CD4-positive, CD25-positive, alpha-beta regulatory T cell (primary cell): ENCODE results near the gene SOWAHD. TPM values are rescaled to one million over a fixed set of nuclear protein-coding genes. Genes with fewer than 3 reads are reported as not detected.
"Not testable (repeated sequence)": the region's sequence is repeated elsewhere in the genome, so short reads cannot be mapped to it uniquely, and the experiment has no call there.

Source experiments
- ATAC-seq, 2 donors: fragments of 150-1000 bp; cut with Tn5 transposase; one replicate each; pipeline ENCODE4 v1.10.0; 2021; ENCODE audit warnings: low read depth in 2 of 2, moderate number of reproducible peaks in 2 of 2, moderate library complexity in 1 of 2
- DNase-seq, 3 donors: peaks; one replicate each; pipeline versions ENCODE4 v3.0.0 to v3.0.0-alpha.2; 2012 to 2022; ENCODE audit warnings: mixed read lengths in 1 of 3
- H3K27ac ChIP-seq: one replicate; pipeline ENCODE4 v1.7.0; 2013; ENCODE audit warnings: mild to moderate bottlenecking, low read length; ENCODE audit not compliant: insufficient read depth, poor library complexity, severe bottlenecking
- H3K27me3 ChIP-seq: one replicate; pipeline ENCODE4 v1.7.0; 2013; ENCODE audit warnings: low read length; ENCODE audit not compliant: control insufficient read depth, insufficient read depth
- H3K36me3 ChIP-seq: one replicate; pipeline ENCODE4 v1.7.0; 2013; ENCODE audit warnings: mild to moderate bottlenecking, low read length, moderate library complexity; ENCODE audit not compliant: control insufficient read depth, insufficient read depth
- H3K4me1 ChIP-seq: 2 replicates; pipeline ENCODE4 v1.7.0; 2013; ENCODE audit warnings: mild to moderate bottlenecking, low read length; ENCODE audit not compliant: insufficient read depth, control insufficient read depth, poor library complexity, severe bottlenecking
- H3K4me3 ChIP-seq: one replicate; pipeline ENCODE4 v1.7.0; 2013; ENCODE audit warnings: low read depth, mild to moderate bottlenecking, low read length, moderate library complexity
- H3K9me3 ChIP-seq, 2 experiments: 1 replicate in 1 of 2; 2 replicates in 1 of 2; pipeline ENCODE4 v1.7.0; 2013; ENCODE audit warnings: low read length in 2 of 2, mild to moderate bottlenecking in 1 of 2, moderate library complexity in 1 of 2; ENCODE audit not compliant: control insufficient read depth in 2 of 2
- H3K27ac Mint-ChIP-seq, 3 donors: one replicate each; pipeline ENCODE4 v1.8.0; 2020 to 2022; ENCODE audit warnings: mild to moderate bottlenecking in 3 of 3, mixed read lengths in 3 of 3, moderate library complexity in 2 of 3
- H3K27me3 Mint-ChIP-seq: one replicate; pipeline ENCODE4 v1.8.0; 2022; ENCODE audit warnings: mild to moderate bottlenecking, mixed read lengths
- H3K36me3 Mint-ChIP-seq: one replicate; pipeline ENCODE4 v1.8.0; 2020; ENCODE audit warnings: mixed read lengths
- H3K4me1 Mint-ChIP-seq, 4 donors: one replicate each; pipeline ENCODE4 v1.8.0; 2020 to 2022; ENCODE audit warnings: mixed read lengths in 4 of 4, mild to moderate bottlenecking in 1 of 4
- H3K4me3 Mint-ChIP-seq, 4 donors: one replicate each; pipeline ENCODE4 v1.8.0; 2020 to 2022; ENCODE audit warnings: mild to moderate bottlenecking in 4 of 4, mixed read lengths in 4 of 4, moderate library complexity in 3 of 4
- H3K9me3 Mint-ChIP-seq, 7 donors: one replicate each; pipeline ENCODE4 v1.8.0; 2020 to 2022; ENCODE audit warnings: mixed read lengths in 7 of 7, mild to moderate bottlenecking in 3 of 7, moderate library complexity in 2 of 7
- polyA plus RNA-seq, 4 donors: library from polyadenylated mRNA; unstranded; fragments of 300-500 nt; fragmentation: Illumina TruSeq; gene quantifications; one replicate each; pipeline ENCODE4 v1.2.3, GENCODE V29; 2021
- total RNA-seq: library from RNA; stranded (reverse); gene quantifications from one replicate; pipeline ENCODE4 v1.2.3, GENCODE V29; 2022

The SOWAHD gene
- total and polyA plus RNA-seq, 5 donors from 2014 or later: 0.38 to 0.52 (median 0.46) TPM; not detected in 1

DNA sequence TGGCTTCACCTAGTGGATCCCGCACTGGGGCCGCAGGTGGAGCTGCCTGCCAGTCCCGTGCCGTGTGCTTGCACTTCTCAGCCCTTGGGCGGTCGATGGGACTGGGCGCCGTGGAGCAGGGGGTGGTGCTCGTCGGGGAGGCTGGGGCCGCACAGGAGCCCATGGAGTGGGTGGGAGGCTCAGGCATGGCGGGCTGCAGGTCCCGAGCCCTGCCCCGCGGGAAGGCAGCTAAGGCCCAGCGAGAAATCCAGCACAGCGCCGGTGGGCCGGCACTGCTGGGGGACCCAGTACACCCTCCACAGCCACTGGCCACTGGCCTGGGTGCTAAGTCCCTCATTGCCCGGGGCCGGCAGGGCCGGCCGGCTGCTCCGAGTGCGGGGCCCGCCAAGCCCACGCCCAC is 7.6 kb upstream of the SOWAHD start:
- not testable (repeated sequence) for H3K27me3 ChIP-seq, H3K27me3 Mint-ChIP-seq, ATAC-seq, H3K4me3 Mint-ChIP-seq, H3K36me3 ChIP-seq, H3K9me3 Mint-ChIP-seq, H3K4me3 ChIP-seq, H3K36me3 Mint-ChIP-seq, H3K27ac ChIP-seq, DNase-seq, H3K9me3 ChIP-seq, H3K27ac Mint-ChIP-seq
- peaks cover 3 to 28% (median 11%) of the 10 kb centered on the region in 4 donors for H3K4me1 Mint-ChIP-seq
- peaks cover 18% of the 10 kb centered on the region for H3K4me1 ChIP-seq

DNA sequence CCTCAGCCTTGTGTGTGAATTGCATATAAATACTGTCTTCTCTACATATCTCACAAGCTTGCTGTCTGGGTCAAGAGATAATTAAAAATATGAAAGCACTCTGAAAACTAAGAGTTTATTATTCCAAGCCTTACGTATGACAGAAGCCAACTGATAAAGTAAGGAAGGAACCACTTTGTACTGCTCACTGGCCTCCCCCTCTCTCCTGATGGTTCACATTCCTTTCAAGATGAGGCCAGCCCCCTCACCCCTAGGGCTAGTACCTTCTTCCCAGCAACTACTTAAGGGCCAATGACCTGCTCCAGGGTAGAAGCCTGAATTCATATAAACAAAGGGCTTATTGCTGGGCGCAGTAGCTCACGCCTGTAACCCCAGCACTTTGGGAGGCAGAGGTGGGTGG is 5.4 kb upstream of the SOWAHD start:
- ATAC-seq (no peak), DNase-seq (no peak)
- Histone ChIP-seq H3K4me3 (no peak overlapping the region), H3K27me3 (no peaks in the 10 kb centered on the region), H3K36me3 (no peaks in the 10 kb centered on the region), H3K9me3 (no peaks in the 10 kb centered on the region), H3K4me1 (peaks cover 39% of the 10 kb centered on the region), H3K27ac (no peak overlapping the region)
- Mint-ChIP-seq H3K27ac (peak overlapping the region in 2 of 3 donors; percentile 93 to 98), H3K4me3 (no peak overlapping the region), H3K27me3 (no peaks in the 10 kb centered on the region), H3K4me1 (peaks cover 19 to 51% (median 28%) of the 10 kb centered on the region in 4 donors), H3K36me3 (no peaks in the 10 kb centered on the region), H3K9me3 (no peaks in the 10 kb centered on the region)

GRCh38 chrX:119753639-119754257 is 4.6 kb upstream of the SOWAHD start:
- H3K27me3 ChIP-seq: no peaks in the 10 kb centered on the region

GRCh38 chrX:119755981-119756533 is 2.3 kb upstream of the SOWAHD start:
- DNase-seq: peak; percentile 6 to 83 (median 55)

More at GRCh38 chrX:119753639-119754257, 4.6 kb upstream of the SOWAHD start:
- Mint-ChIP-seq H3K36me3 (no peaks in the 10 kb centered on the region), H3K27me3 (no peaks in the 10 kb centered on the region), H3K27ac (peak overlapping the region; percentile 89 to 98 (median 93)), H3K9me3 (no peaks in the 10 kb centered on the region), H3K4me1 (peaks cover 19 to 51% (median 28%) of the 10 kb centered on the region in 4 donors), H3K4me3 (peak overlapping the region; percentile 59 to 76 (median 71))
- no peaks in the 10 kb centered on the region for H3K9me3 ChIP-seq
- H3K4me3 ChIP-seq: no peak overlapping the region
- peak; percentile 62 to 67 for ATAC-seq
- H3K36me3 ChIP-seq: no peaks in the 10 kb centered on the region
- H3K4me1 ChIP-seq: peaks cover 39% of the 10 kb centered on the region
- peak overlapping the region; percentile 64 for H3K27ac ChIP-seq
- DNase-seq: peak; percentile 38 to 87 (median 81)

DNA sequence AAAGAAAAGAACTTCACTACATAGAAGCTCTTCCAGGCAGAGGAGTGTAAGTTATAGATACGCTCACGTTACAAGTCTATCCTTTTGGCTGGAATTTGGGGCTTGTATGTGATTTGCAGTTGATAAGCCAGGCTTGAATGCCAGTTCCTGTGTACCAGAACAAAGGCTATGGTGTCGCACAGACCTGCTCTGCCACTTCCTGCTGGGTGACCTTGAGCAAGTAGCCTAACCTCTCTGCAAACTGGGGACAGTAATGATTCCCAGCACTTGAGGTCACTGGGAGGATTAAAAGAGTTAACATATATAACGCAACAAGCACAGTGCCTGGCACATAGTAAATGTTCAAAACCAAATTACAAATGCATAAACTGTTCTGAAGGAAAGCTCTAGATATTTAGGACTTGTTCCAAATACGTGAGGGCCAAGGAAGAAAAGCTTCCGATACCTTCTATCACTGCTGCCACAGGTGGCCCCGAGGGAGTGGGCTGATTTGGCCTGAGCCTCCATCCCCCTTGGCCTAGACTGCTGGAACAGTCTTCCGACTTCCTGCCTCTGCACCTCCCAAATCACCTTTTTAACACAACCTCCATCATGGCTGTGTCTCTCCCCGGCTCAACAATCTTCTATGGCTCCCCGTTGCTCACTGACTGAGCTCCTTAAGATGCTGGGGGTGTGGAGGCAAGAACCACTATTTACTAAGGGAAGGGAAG is 1.3 kb upstream of the SOWAHD start:
- Histone ChIP-seq H3K36me3 (no peaks in the 10 kb centered on the region), H3K4me1 (peaks cover 46% of the 10 kb centered on the region), H3K27me3 (no peaks in the 10 kb centered on the region), H3K9me3 (no peaks in the 10 kb centered on the region), H3K27ac (peak overlapping the region; percentile 74), H3K4me3 (peak overlapping the region; percentile 51)
- Mint-ChIP-seq H3K9me3 (no peaks in the 10 kb centered on the region), H3K4me1 (peaks cover 19 to 58% (median 28%) of the 10 kb centered on the region in 4 donors), H3K4me3 (peak overlapping the region; percentile 83 to 95 (median 86)), H3K36me3 (no peaks in the 10 kb centered on the region), H3K27me3 (no peaks in the 10 kb centered on the region), H3K27ac (peak overlapping the region; percentile 93 to 98 (median 96))
- ATAC-seq (no peak), DNase-seq (peak in 1 of 3 donors; percentile 63)

More at GRCh38 chrX:119755981-119756533, 2.3 kb upstream of the SOWAHD start:
- no peaks in the 10 kb centered on the region for H3K27me3 Mint-ChIP-seq
- Histone ChIP-seq H3K4me1 (peaks cover 46% of the 10 kb centered on the region), H3K27ac (peak overlapping the region; percentile 74), H3K36me3 (no peaks in the 10 kb centered on the region), H3K27me3 (no peaks in the 10 kb centered on the region), H3K4me3 (peak overlapping the region; percentile 51), H3K9me3 (no peaks in the 10 kb centered on the region)
- no peaks in the 10 kb centered on the region for H3K9me3 Mint-ChIP-seq
- H3K4me1 Mint-ChIP-seq: peaks cover 19 to 58% (median 28%) of the 10 kb centered on the region in 4 donors
- peak; percentile 52 to 65 for ATAC-seq
- H3K4me3 Mint-ChIP-seq: peak overlapping the region; percentile 83 to 95 (median 86)
- no peaks in the 10 kb centered on the region for H3K36me3 Mint-ChIP-seq
- peak overlapping the region; percentile 93 to 98 (median 96) for H3K27ac Mint-ChIP-seq

- Mint-ChIP-seq H3K9me3 (no peaks in the 10 kb centered on the region), H3K27me3 (no peaks in the 10 kb centered on the region), H3K4me3 (peak overlapping the region; percentile 83 to 95 (median 86)), H3K27ac (peak overlapping the region; percentile 93 to 98 (median 96)), H3K36me3 (no peaks in the 10 kb centered on the region), H3K4me1 (peaks cover 19 to 58% (median 28%) of the 10 kb centered on the region in 4 donors)
- Histone ChIP-seq H3K9me3 (no peaks in the 10 kb centered on the region), H3K27me3 (no peaks in the 10 kb centered on the region), H3K4me3 (no peak overlapping the region), H3K27ac (peak overlapping the region; percentile 41), H3K4me1 (peaks cover 46% of the 10 kb centered on the region), H3K36me3 (no peaks in the 10 kb centered on the region)
- DNase-seq (no peak), ATAC-seq (no peak)
Observed at GRCh38 chrX:119757646-119757978, 776 bp upstream of the SOWAHD start.

DNA sequence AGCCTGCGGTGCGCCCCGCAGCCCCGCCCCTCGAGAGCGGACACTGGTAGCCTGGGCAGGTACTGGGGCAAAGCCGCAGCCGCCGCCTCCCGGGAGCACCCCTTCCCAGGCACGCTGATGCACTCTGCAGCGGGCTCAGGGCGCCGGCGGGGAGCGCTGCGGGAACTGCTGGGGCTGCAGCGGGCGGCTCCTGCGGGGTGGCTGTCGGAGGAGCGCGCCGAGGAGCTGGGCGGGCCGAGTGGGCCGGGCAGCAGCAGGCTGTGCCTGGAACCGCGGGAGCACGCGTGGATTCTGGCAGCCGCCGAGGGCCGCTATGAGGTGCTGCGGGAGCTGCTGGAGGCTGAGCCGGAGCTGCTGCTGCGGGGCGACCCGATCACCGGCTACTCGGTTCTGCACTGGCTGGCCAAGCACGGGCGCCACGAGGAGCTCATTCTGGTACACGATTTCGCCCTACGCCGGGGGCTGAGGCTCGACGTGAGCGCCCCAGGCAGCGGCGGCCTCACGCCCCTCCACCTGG is 401 bp downstream of the SOWAHD start:
- DNase-seq (peak; percentile 18 to 23 (median 19)), ATAC-seq (peak; percentile 37 to 39)
- H3K9me3 Mint-ChIP-seq: no peaks in the 10 kb centered on the region
- H3K27me3 Mint-ChIP-seq: no peaks in the 10 kb centered on the region
- Histone ChIP-seq H3K4me3 (no peak overlapping the region), H3K36me3 (no peaks in the 10 kb centered on the region), H3K27ac (no peak overlapping the region), H3K9me3 (no peaks in the 10 kb centered on the region), H3K4me1 (peaks cover 45% of the 10 kb centered on the region), H3K27me3 (no peaks in the 10 kb centered on the region)
- peak overlapping the region in 2 of 4 donors; percentile 29 to 46 for H3K4me3 Mint-ChIP-seq
- no peak overlapping the region for H3K27ac Mint-ChIP-seq
- peaks cover 19 to 52% (median 26%) of the 10 kb centered on the region in 4 donors for H3K4me1 Mint-ChIP-seq
- no peaks in the 10 kb centered on the region for H3K36me3 Mint-ChIP-seq
